PC-9 (cell line): ENCODE results near the gene WASHC2A.
"Not testable (repeated sequence)": the region's sequence is repeated elsewhere in the genome, so short reads cannot be mapped to it uniquely, and the experiment has no call there.

Experiments used
- CTCF ChIP-seq: fragments of 200-600 bp; sonication (generic); conservative IDR thresholded peaks from 2 replicates; pipeline ENCODE4 v1.6.1; 2017; ENCODE audit warnings: mixed run types, antibody characterized with exemption, mild to moderate bottlenecking, moderate library complexity
- EZH2 ChIP-seq: fragments of 200-600 bp; sonication (generic); IDR thresholded peaks from 2 replicates; pipeline ENCODE4 v1.8.0; 2017; ENCODE audit warnings: antibody characterized with exemption, low read depth

- TF ChIP-seq CTCF, EZH2: not testable (repeated sequence)
Measured at GRCh38 chr10:50169506-50169905, 101.8 kb downstream of the WASHC2A start.
